ENCODE results near the gene ATG10. TPM values are rescaled to one million over a fixed set of nuclear protein-coding genes. Genes with fewer than 3 reads are reported as not detected.
A peak's percentile ranks its signal among the peaks of the same experiment; 100 is the strongest.

The ATG10 gene
- total and polyA plus RNA-seq, 4 donors = 6.8 to 11.8 (median 9.3) TPM

GRCh38 chr5:82174919-82175219 lies 203.0 kb downstream of the ATG10 start:
- Histone ChIP-seq H3K27me3 (ENCODE audit: control insufficient read depth, insufficient read depth, low read length) (no peaks in the 10 kb centered on the region), H3K4me3 (ENCODE audit: low read depth, low read length) (no peak overlapping the region), H3K27ac (ENCODE audit: low read depth, low read length) (no peak overlapping the region), H3K4me1 (ENCODE audit: control insufficient read depth, insufficient read depth, low read length) (no peaks in the 10 kb centered on the region), H3K36me3 (ENCODE audit: control insufficient read depth, insufficient read depth, low read length) (no peaks in the 10 kb centered on the region), H3K9me3 (ENCODE audit: control insufficient read depth, insufficient read depth, low read length) (no peaks in the 10 kb centered on the region)
- DNase-seq (ENCODE audit: low read depth in 4 of 6, low spot score in 6 of 6) = no peak
- no CpG with 5 or more reads among the region's 1 CpG for WGBS (ENCODE audit: insufficient coverage)

- Histone ChIP-seq H3K4me1 (ENCODE audit: control insufficient read depth, insufficient read depth, low read length) (no peaks in the 10 kb centered on the region), H3K27ac (ENCODE audit: low read depth, low read length) (no peak overlapping the region), H3K36me3 (ENCODE audit: control insufficient read depth, insufficient read depth, low read length) (no peaks in the 10 kb centered on the region), H3K27me3 (ENCODE audit: control insufficient read depth, insufficient read depth, low read length) (no peaks in the 10 kb centered on the region), H3K9me3 (ENCODE audit: control insufficient read depth, insufficient read depth, low read length) (no peaks in the 10 kb centered on the region), H3K4me3 (ENCODE audit: low read depth, low read length) (no peak overlapping the region)
- WGBS (ENCODE audit: insufficient coverage) = 100% methylated on average over 1 of the region's 8 CpGs
- no peak for DNase-seq (ENCODE audit: low read depth in 4 of 6, low spot score in 6 of 6)
Measured at GRCh38 chr5:82176115-82176814, 204.4 kb downstream of the ATG10 start.

- Histone ChIP-seq H3K27me3 (ENCODE audit: control insufficient read depth, insufficient read depth, low read length) (no peaks in the 10 kb centered on the region), H3K27ac (ENCODE audit: low read depth, low read length) (no peak overlapping the region), H3K9me3 (ENCODE audit: control insufficient read depth, insufficient read depth, low read length) (no peaks in the 10 kb centered on the region), H3K36me3 (ENCODE audit: control insufficient read depth, insufficient read depth, low read length) (no peaks in the 10 kb centered on the region), H3K4me3 (ENCODE audit: low read depth, low read length) (no peak overlapping the region), H3K4me1 (ENCODE audit: control insufficient read depth, insufficient read depth, low read length) (no peaks in the 10 kb centered on the region)
- DNase-seq (ENCODE audit: low read depth in 4 of 6, low spot score in 6 of 6) = no peak
- no CpG with 5 or more reads among the region's 3 CpGs for WGBS (ENCODE audit: insufficient coverage)
Measured at GRCh38 chr5:82178378-82178777, 206.6 kb downstream of the ATG10 start.

GRCh38 chr5:82182662-82183061 lies 210.8 kb downstream of the ATG10 start:
- Histone ChIP-seq H3K27me3 (ENCODE audit: control insufficient read depth, insufficient read depth, low read length) (no peaks in the 10 kb centered on the region), H3K4me3 (ENCODE audit: low read depth, low read length) (no peak overlapping the region), H3K4me1 (ENCODE audit: control insufficient read depth, insufficient read depth, low read length) (no peaks in the 10 kb centered on the region), H3K36me3 (ENCODE audit: control insufficient read depth, insufficient read depth, low read length) (no peaks in the 10 kb centered on the region), H3K27ac (ENCODE audit: low read depth, low read length) (no peak overlapping the region), H3K9me3 (ENCODE audit: control insufficient read depth, insufficient read depth, low read length) (no peaks in the 10 kb centered on the region)
- WGBS (ENCODE audit: insufficient coverage) = 97% methylated on average over 2 of the region's 2 CpGs
- DNase-seq (ENCODE audit: low read depth in 4 of 6, low spot score in 6 of 6) = no peak

- DNase-seq (ENCODE audit: low read depth in 4 of 6, low spot score in 6 of 6) = no peak
- H3K36me3 ChIP-seq (ENCODE audit: control insufficient read depth, insufficient read depth, low read length) = no peaks in the 10 kb centered on the region
- no peaks in the 10 kb centered on the region for H3K4me1 ChIP-seq (ENCODE audit: control insufficient read depth, insufficient read depth, low read length)
- no peaks in the 10 kb centered on the region for H3K27me3 ChIP-seq (ENCODE audit: control insufficient read depth, insufficient read depth, low read length)
- H3K27ac ChIP-seq (ENCODE audit: low read depth, low read length) = no peak overlapping the region
- H3K9me3 ChIP-seq (ENCODE audit: control insufficient read depth, insufficient read depth, low read length) = no peaks in the 10 kb centered on the region
- no peak overlapping the region for H3K4me3 ChIP-seq (ENCODE audit: low read depth, low read length)
- 100% methylated on average over 1 of the region's 1 CpG for WGBS (ENCODE audit: insufficient coverage)
Measured at GRCh38 chr5:82183828-82184227, 212.0 kb downstream of the ATG10 start.

GRCh38 chr5:82185851-82186250 lies 214.0 kb downstream of the ATG10 start:
- peak in 1 of 6 donors; percentile 69 for DNase-seq (ENCODE audit: low read depth in 4 of 6, low spot score in 6 of 6)
- H3K27me3 ChIP-seq (ENCODE audit: control insufficient read depth, insufficient read depth, low read length) = no peaks in the 10 kb centered on the region
- no peak overlapping the region for H3K4me3 ChIP-seq (ENCODE audit: low read depth, low read length)
- no peaks in the 10 kb centered on the region for H3K36me3 ChIP-seq (ENCODE audit: control insufficient read depth, insufficient read depth, low read length)
- 17% methylated on average over 1 of the region's 2 CpGs for WGBS (ENCODE audit: insufficient coverage)
- H3K9me3 ChIP-seq (ENCODE audit: control insufficient read depth, insufficient read depth, low read length) = no peaks in the 10 kb centered on the region
- no peaks in the 10 kb centered on the region for H3K4me1 ChIP-seq (ENCODE audit: control insufficient read depth, insufficient read depth, low read length)
- H3K27ac ChIP-seq (ENCODE audit: low read depth, low read length) = no peak overlapping the region

GRCh38 chr5:82197550-82197949 lies 225.7 kb downstream of the ATG10 start:
- Histone ChIP-seq H3K36me3 (ENCODE audit: control insufficient read depth, insufficient read depth, low read length) (no peaks in the 10 kb centered on the region), H3K4me1 (ENCODE audit: control insufficient read depth, insufficient read depth, low read length) (no peaks in the 10 kb centered on the region), H3K4me3 (ENCODE audit: low read depth, low read length) (no peak overlapping the region), H3K27ac (ENCODE audit: low read depth, low read length) (no peak overlapping the region), H3K9me3 (ENCODE audit: control insufficient read depth, insufficient read depth, low read length) (no peaks in the 10 kb centered on the region), H3K27me3 (ENCODE audit: control insufficient read depth, insufficient read depth, low read length) (no peaks in the 10 kb centered on the region)
- 86% methylated on average over 1 of the region's 1 CpG for WGBS (ENCODE audit: insufficient coverage)
- no peak for DNase-seq (ENCODE audit: low read depth in 4 of 6, low spot score in 6 of 6)

- Histone ChIP-seq H3K9me3 (ENCODE audit: control insufficient read depth, insufficient read depth, low read length) (no peaks in the 10 kb centered on the region), H3K4me1 (ENCODE audit: control insufficient read depth, insufficient read depth, low read length) (no peaks in the 10 kb centered on the region), H3K36me3 (ENCODE audit: control insufficient read depth, insufficient read depth, low read length) (no peaks in the 10 kb centered on the region), H3K4me3 (ENCODE audit: low read depth, low read length) (no peak overlapping the region), H3K27me3 (ENCODE audit: control insufficient read depth, insufficient read depth, low read length) (no peaks in the 10 kb centered on the region), H3K27ac (ENCODE audit: low read depth, low read length) (no peak overlapping the region)
- WGBS (ENCODE audit: insufficient coverage) = 100% methylated on average over 1 of the region's 2 CpGs
- DNase-seq (ENCODE audit: low read depth in 4 of 6, low spot score in 6 of 6) = no peak
Measured at GRCh38 chr5:82204567-82204966, 232.7 kb downstream of the ATG10 start.

- Histone ChIP-seq H3K27ac (ENCODE audit: low read depth, low read length) (no peak overlapping the region), H3K4me1 (ENCODE audit: control insufficient read depth, insufficient read depth, low read length) (no peaks in the 10 kb centered on the region), H3K27me3 (ENCODE audit: control insufficient read depth, insufficient read depth, low read length) (no peaks in the 10 kb centered on the region), H3K9me3 (ENCODE audit: control insufficient read depth, insufficient read depth, low read length) (no peaks in the 10 kb centered on the region), H3K36me3 (ENCODE audit: control insufficient read depth, insufficient read depth, low read length) (no peaks in the 10 kb centered on the region), H3K4me3 (ENCODE audit: low read depth, low read length) (no peak overlapping the region)
- no peak for DNase-seq (ENCODE audit: low read depth in 4 of 6, low spot score in 6 of 6)
- WGBS (ENCODE audit: insufficient coverage) = 73% methylated on average over 2 of the region's 2 CpGs
Measured at GRCh38 chr5:82205005-82205404, 233.2 kb downstream of the ATG10 start.

- no peaks in the 10 kb centered on the region for H3K36me3 ChIP-seq (ENCODE audit: control insufficient read depth, insufficient read depth, low read length)
- DNase-seq (ENCODE audit: low read depth in 4 of 6, low spot score in 6 of 6) = no peak
Measured at GRCh38 chr5:82208371-82208770, 236.5 kb downstream of the ATG10 start.

More at GRCh38 chr5:82208371-82208770, 236.5 kb downstream of the ATG10 start:
- Histone ChIP-seq H3K27ac (ENCODE audit: low read depth, low read length) (no peak overlapping the region), H3K4me1 (ENCODE audit: control insufficient read depth, insufficient read depth, low read length) (no peaks in the 10 kb centered on the region), H3K9me3 (ENCODE audit: control insufficient read depth, insufficient read depth, low read length) (no peaks in the 10 kb centered on the region), H3K4me3 (ENCODE audit: low read depth, low read length) (no peak overlapping the region), H3K27me3 (ENCODE audit: control insufficient read depth, insufficient read depth, low read length) (no peaks in the 10 kb centered on the region)
- WGBS (ENCODE audit: insufficient coverage) = 100% methylated on average over 2 of the region's 3 CpGs

All from spinal cord (tissue), 10 donors.